Endothelial cell of hepatic sinusoid (primary cell): ENCODE data around the gene MICOS13.
"Not testable (repeated sequence)": the region's sequence is repeated elsewhere in the genome, so short reads cannot be mapped to it uniquely, and the experiment has no call there.

Experiments used
- in situ Hi-C: cut with HindIII; loops from 2 replicates; pipeline ENCODE4 v1.10.0; 2017; ENCODE audit warnings: low sequenced_read_pairs

MICOS13 gene

GRCh38 chr19:5700455-5701092 is 20.3 kb upstream of the MICOS13 start:
- in situ Hi-C loops, result no loop called here

GRCh38 chr19:5698635-5699422 is 18.5 kb upstream of the MICOS13 start:
- in situ Hi-C loops, result no loop called here

- in situ Hi-C loops, result no loop called here
Measured at GRCh38 chr19:5697890-5698634, 17.7 kb upstream of the MICOS13 start.

GRCh38 chr19:5697022-5697889 is 16.9 kb upstream of the MICOS13 start:
- in situ Hi-C loops, result no loop called here

- in situ Hi-C loops, result no loop called here
Measured at GRCh38 chr19:5696196-5697021, 16.1 kb upstream of the MICOS13 start.

- in situ Hi-C loops, result no loop called here
Measured at GRCh38 chr19:5695649-5696195, 15.4 kb upstream of the MICOS13 start.

- in situ Hi-C loops, result no loop called here
Measured at GRCh38 chr19:5694956-5695648, 14.8 kb upstream of the MICOS13 start.

- in situ Hi-C loops, result no loop called here
Measured at GRCh38 chr19:5694167-5694955, 14.0 kb upstream of the MICOS13 start.

GRCh38 chr19:5693195-5694166 is 13.2 kb upstream of the MICOS13 start:
- in situ Hi-C loops, result no loop called here

- in situ Hi-C loops, result no loop called here
Measured at GRCh38 chr19:5692723-5693194, 12.4 kb upstream of the MICOS13 start.

GRCh38 chr19:5691822-5692722 is 11.8 kb upstream of the MICOS13 start:
- in situ Hi-C loops, result no loop called here

GRCh38 chr19:5690955-5691821 is 10.9 kb upstream of the MICOS13 start:
- in situ Hi-C loops, result no loop called here

GRCh38 chr19:5690125-5690954 is 10.0 kb upstream of the MICOS13 start, which contains the start of gene RPL36:
RPL36 (plus strand) TSS chr19:5690295; CDS start chr19:5690508, 213 bp downstream.
- in situ Hi-C loops, result no loop called here

- in situ Hi-C loops, result not testable (repeated sequence)
Measured at GRCh38 chr19:5688262-5688881, 8.1 kb upstream of the MICOS13 start.
